Kidney (tissue), 22 donors: Measurements from ENCODE around the gene USP46. TPM values are rescaled to one million over a fixed set of nuclear protein-coding genes. Genes with fewer than 3 reads are reported as not detected.

ENCODE experiments used
- DNase-seq, 5 donors: peaks; one replicate each; pipeline ENCODE4 v3.0.0-alpha.2; 2013 to 2020
- FAIRE-seq: peaks from 2 replicates; lab custom pipeline; 2012; peaks lifted over from hg19 to GRCh38; lab: Jason Lieb, UNC
- H3K27ac ChIP-seq, 2 donors: one replicate each; pipeline ENCODE4 v1.7.0; 2013; ENCODE audit warnings: low read depth in 2 of 2, low read length in 2 of 2, inconsistent platforms in 1 of 2
- H3K27me3 ChIP-seq: one replicate; pipeline ENCODE4 v1.7.1; 2013; ENCODE audit warnings: low read length, inconsistent platforms; ENCODE audit not compliant: control insufficient read depth, insufficient read depth
- H3K36me3 ChIP-seq, 3 donors: one replicate each; pipeline versions ENCODE4 v1.7.0 to v1.7.1; 2013; ENCODE audit warnings: low read length in 3 of 3, control low read depth in 1 of 3, inconsistent platforms in 1 of 3; ENCODE audit not compliant: insufficient read depth in 3 of 3, control insufficient read depth in 2 of 3
- H3K4me1 ChIP-seq, 3 donors: one replicate each; pipeline versions ENCODE4 v1.7.0 to v1.7.1; 2013; ENCODE audit warnings: low read length in 3 of 3, inconsistent platforms in 1 of 3, low read depth in 1 of 3; ENCODE audit not compliant: control insufficient read depth in 2 of 3, insufficient read depth in 2 of 3
- H3K4me3 ChIP-seq, 3 donors: one replicate each; pipeline versions ENCODE4 v1.7.0 to v1.8.1; 2013; ENCODE audit warnings: low read length in 3 of 3, control low read depth in 1 of 3, inconsistent platforms in 1 of 3
- H3K9ac ChIP-seq, 3 donors: one replicate each; pipeline versions ENCODE4 v1.7.0 to v1.7.1; 2013; ENCODE audit warnings: low read length in 3 of 3, control low read depth in 1 of 3, inconsistent platforms in 1 of 3
- H3K9me3 ChIP-seq, 3 donors: one replicate each; pipeline versions ENCODE4 v1.7.0 to v1.7.1; 2013; ENCODE audit warnings: low read length in 3 of 3, control low read depth in 1 of 3, inconsistent platforms in 1 of 3; ENCODE audit not compliant: control insufficient read depth in 2 of 3, insufficient read depth in 1 of 3
- intact Hi-C: fragments of 100-400 bp; cut with DNase I; formaldehyde crosslinking; loops from one replicate; pipeline ENCODE4 v1.11.1; 2022
- long read RNA-seq, 10 donors: library from polyadenylated mRNA in 1 of 10; unstranded in 1 of 10; transcript quantifications; one replicate each; pipeline ENCODE4 v2.0.0 and lab custom pipeline, GENCODE V29; 2021 to 2026
- polyA plus RNA-seq: library from polyadenylated mRNA; stranded (reverse); fragments of 350-450 nt; fragmentation: Illumina TruSeq; extraction: RNeasy Lipid Tissue Mini Kit (QIAGEN cat#74804); gene quantifications from one replicate; pipeline ENCODE4 v1.2.3, GENCODE V29; 2014; ENCODE audit warnings: low read depth, low replicate concordance; ENCODE audit not compliant: insufficient read depth
- total RNA-seq: library from RNA; stranded (reverse); fragmentation: NEBNext Ultra II Directional; extraction: Animal tissue kit (Norgen Biotek cat#: 25700); gene quantifications from one replicate; pipeline ENCODE4 v1.2.1, GENCODE V29; 2021
- TF ChIP-seq, protein P1 (sequence below): IDR thresholded peaks from 3 replicates; pipeline ENCODE4 v1.5.1; 2012; ENCODE audit warnings: mild to moderate bottlenecking, moderate library complexity, borderline replicate concordance; ENCODE audit not compliant: insufficient read depth; ENCODE audit errors: extremely low read depth
- donor health status: control.
- donor health status: control.
- donor health status: control.
- donor health status: control.
- donor health status: control.
- donor health status: DM: yes; HTN: yes; CAD: no.
- donor health status: Normal renal cell carcinoma (clear cell type).

The USP46 gene, protein sequence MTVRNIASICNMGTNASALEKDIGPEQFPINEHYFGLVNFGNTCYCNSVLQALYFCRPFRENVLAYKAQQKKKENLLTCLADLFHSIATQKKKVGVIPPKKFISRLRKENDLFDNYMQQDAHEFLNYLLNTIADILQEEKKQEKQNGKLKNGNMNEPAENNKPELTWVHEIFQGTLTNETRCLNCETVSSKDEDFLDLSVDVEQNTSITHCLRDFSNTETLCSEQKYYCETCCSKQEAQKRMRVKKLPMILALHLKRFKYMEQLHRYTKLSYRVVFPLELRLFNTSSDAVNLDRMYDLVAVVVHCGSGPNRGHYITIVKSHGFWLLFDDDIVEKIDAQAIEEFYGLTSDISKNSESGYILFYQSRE
- total RNA-seq (16.9 TPM), polyA plus RNA-seq (8.2 TPM)
- long read RNA-seq, donor 1, full-length matches to known transcripts: 5 of 5 reads
- long read RNA-seq, donor 1, partial matches to known transcripts: 0 of 5 reads
- long read RNA-seq, donor 1, other reads (novel, unspliced or antisense): 0 of 5 reads
- long read RNA-seq, donor 2, full-length matches to known transcripts: 6 of 6 reads
- long read RNA-seq, donor 2, partial matches to known transcripts: 0 of 6 reads
- long read RNA-seq, donor 2, other reads (novel, unspliced or antisense): 0 of 6 reads
- long read RNA-seq, donor 3, full-length matches to known transcripts: 3 of 13 reads
- long read RNA-seq, donor 3, partial matches to known transcripts: 10 of 13 reads
- long read RNA-seq, donor 3, other reads (novel, unspliced or antisense): 0 of 13 reads
- long read RNA-seq, donor 4, full-length matches to known transcripts: 1 of 1 reads
- long read RNA-seq, donor 4, partial matches to known transcripts: 0 of 1 reads
- long read RNA-seq, donor 4, other reads (novel, unspliced or antisense): 0 of 1 reads
- long read RNA-seq, donor 5, full-length matches to known transcripts: 1 of 1 reads
- long read RNA-seq, donor 5, partial matches to known transcripts: 0 of 1 reads
- long read RNA-seq, donor 5, other reads (novel, unspliced or antisense): 0 of 1 reads
- long read RNA-seq, donor 6, full-length matches to known transcripts: 3 of 3 reads
- long read RNA-seq, donor 6, partial matches to known transcripts: 0 of 3 reads
- long read RNA-seq, donor 6, other reads (novel, unspliced or antisense): 0 of 3 reads
- long read RNA-seq, donor 7, full-length matches to known transcripts: 9 of 11 reads
- long read RNA-seq, donor 7, partial matches to known transcripts: 0 of 11 reads
- long read RNA-seq, donor 7, other reads (novel, unspliced or antisense): 2 of 11 reads
- long read RNA-seq, donor 8, full-length matches to known transcripts: 1 of 1 reads
- long read RNA-seq, donor 8, partial matches to known transcripts: 0 of 1 reads
- long read RNA-seq, donor 8, other reads (novel, unspliced or antisense): 0 of 1 reads
- long read RNA-seq, donor 9, full-length matches to known transcripts: 1 of 1 reads
- long read RNA-seq, donor 9, partial matches to known transcripts: 0 of 1 reads
- long read RNA-seq, donor 9, other reads (novel, unspliced or antisense): 0 of 1 reads
- long read RNA-seq, donor 10, full-length matches to known transcripts: 4 of 4 reads
- long read RNA-seq, donor 10, partial matches to known transcripts: 0 of 4 reads
- long read RNA-seq, donor 10, other reads (novel, unspliced or antisense): 0 of 4 reads

DNA sequence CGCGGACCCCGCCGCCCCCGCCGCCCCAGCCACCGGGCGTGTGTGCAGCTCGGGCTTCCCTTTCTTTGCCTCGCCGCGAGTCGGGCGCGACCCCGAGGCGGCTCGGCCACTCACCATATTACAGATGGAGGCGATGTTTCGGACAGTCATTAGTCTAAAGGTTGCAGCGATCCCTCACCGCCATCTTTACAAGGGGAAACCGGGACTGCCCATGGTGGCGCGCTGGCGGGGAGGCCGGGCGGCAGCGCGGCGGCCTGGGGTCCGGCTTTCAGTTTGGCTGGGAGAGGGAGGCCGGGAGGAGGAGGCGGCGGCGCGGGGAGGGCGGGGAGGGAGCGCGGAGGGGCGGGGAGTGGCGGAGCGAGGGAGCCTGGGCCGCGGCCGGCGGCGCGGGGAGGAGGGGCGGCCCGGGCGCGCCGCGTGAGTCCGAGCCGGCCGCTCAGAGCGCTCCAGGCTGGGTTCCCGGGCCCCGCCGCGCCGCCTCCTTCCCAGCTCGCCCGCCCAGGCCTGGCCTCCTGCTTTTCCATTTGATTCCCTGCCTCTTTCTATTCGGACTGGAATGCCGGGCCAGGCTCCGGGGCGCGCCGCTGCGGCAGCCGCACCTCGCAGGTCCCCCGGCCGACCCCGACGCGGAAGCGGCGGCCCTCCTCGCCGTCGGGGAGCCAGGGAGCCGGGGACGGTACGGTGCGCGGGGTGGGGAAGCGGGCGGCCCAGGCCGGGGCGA, at the start of gene USP46:
Gene USP46 (minus strand): TSS at position 301 of the 721 bp plus-strand sequence. CDS start 151 bp downstream, at position 150.
- Histone ChIP-seq H3K4me3 (peak within 1 kb of the TSS; percentile 71 to 83 (median 72)), H3K36me3 (no peaks in the 10 kb centered on the region), H3K9me3 (no peaks in the 10 kb centered on the region), H3K4me1 (peaks cover 0 to 9% (median 7%) of the 10 kb centered on the region in 3 donors), H3K27me3 (no peaks in the 10 kb centered on the region), H3K9ac (peak within 1 kb of the TSS; percentile 52 to 73 (median 65)), H3K27ac (peak within 1 kb of the TSS; percentile 87)
- TF ChIP-seq, protein P1, sequence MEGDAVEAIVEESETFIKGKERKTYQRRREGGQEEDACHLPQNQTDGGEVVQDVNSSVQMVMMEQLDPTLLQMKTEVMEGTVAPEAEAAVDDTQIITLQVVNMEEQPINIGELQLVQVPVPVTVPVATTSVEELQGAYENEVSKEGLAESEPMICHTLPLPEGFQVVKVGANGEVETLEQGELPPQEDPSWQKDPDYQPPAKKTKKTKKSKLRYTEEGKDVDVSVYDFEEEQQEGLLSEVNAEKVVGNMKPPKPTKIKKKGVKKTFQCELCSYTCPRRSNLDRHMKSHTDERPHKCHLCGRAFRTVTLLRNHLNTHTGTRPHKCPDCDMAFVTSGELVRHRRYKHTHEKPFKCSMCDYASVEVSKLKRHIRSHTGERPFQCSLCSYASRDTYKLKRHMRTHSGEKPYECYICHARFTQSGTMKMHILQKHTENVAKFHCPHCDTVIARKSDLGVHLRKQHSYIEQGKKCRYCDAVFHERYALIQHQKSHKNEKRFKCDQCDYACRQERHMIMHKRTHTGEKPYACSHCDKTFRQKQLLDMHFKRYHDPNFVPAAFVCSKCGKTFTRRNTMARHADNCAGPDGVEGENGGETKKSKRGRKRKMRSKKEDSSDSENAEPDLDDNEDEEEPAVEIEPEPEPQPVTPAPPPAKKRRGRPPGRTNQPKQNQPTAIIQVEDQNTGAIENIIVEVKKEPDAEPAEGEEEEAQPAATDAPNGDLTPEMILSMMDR: no peak
- DNase-seq (peak; percentile 86 to 93 (median 89)), FAIRE-seq (no peak)
- intact Hi-C loops: no loop called here

DNA sequence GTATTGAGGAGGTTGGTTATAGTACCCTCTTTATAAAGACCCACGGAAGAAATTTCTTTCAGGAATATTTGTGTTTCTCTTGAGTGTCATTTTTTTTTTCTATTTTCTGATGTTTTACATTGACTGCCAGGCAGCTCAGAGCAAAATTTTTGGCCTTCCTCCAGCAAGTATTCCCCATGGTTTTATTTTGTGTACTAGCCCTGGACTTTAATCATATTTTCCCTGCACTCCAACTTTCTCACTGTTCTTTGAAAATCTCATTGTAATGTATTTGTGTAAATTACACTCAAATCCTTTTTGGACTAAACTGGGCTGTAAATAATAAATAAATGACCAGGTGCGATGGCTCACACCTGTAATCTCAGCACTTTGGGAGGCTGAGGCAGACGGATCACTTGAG, 45.6 kb upstream of the USP46 start:
- TF ChIP-seq, protein P1: no peak
- intact Hi-C loops: no loop called here
- DNase-seq (no peak), FAIRE-seq (no peak)
- no peaks in the 10 kb centered on the region for H3K27me3 ChIP-seq
- H3K36me3 ChIP-seq: no peaks in the 10 kb centered on the region
- no peaks in the 10 kb centered on the region for H3K4me1 ChIP-seq
- H3K27ac ChIP-seq: no peak overlapping the region
- no peak overlapping the region for H3K9ac ChIP-seq
- no peaks in the 10 kb centered on the region for H3K9me3 ChIP-seq
- no peak overlapping the region for H3K4me3 ChIP-seq
